ENCODE data around the gene LRP1B.

- TF ChIP-seq CTCF (conservative IDR thresholded peaks at IDR 0.05 in 1 of 2, IDR thresholded peaks at IDR 0.05 in 1 of 2; ENCODE audit: extremely low read depth in 1 of 2, insufficient read depth in 1 of 2, low read depth in 1 of 2, low read length in 2 of 2) (no peak), EZH2 (IDR thresholded peaks at IDR 0.05; ENCODE audit: borderline replicate concordance, low read length) (no peak)
Measured at GRCh38 chr2:141633132-141633531, 497.7 kb downstream of the LRP1B start.
